AG09319 (cell line): Measurements from ENCODE around the gene RFLNA.
"Not testable (repeated sequence)": the region's sequence is repeated elsewhere in the genome, so short reads cannot be mapped to it uniquely, and the experiment has no call there.

Source experiments
- DNase-seq: peaks from one replicate; pipeline ENCODE4 v3.0.0-alpha.2; 2010; ENCODE audit warnings: low read depth; ENCODE audit errors: extremely low read depth
- TF ChIP-seq, protein P1 (sequence below): IDR thresholded peaks from 2 replicates; pipeline ENCODE4 v1.5.1; 2011; ENCODE audit warnings: low read depth, mild to moderate bottlenecking, inconsistent platforms, low read length, moderate library complexity

The RFLNA gene

DNA sequence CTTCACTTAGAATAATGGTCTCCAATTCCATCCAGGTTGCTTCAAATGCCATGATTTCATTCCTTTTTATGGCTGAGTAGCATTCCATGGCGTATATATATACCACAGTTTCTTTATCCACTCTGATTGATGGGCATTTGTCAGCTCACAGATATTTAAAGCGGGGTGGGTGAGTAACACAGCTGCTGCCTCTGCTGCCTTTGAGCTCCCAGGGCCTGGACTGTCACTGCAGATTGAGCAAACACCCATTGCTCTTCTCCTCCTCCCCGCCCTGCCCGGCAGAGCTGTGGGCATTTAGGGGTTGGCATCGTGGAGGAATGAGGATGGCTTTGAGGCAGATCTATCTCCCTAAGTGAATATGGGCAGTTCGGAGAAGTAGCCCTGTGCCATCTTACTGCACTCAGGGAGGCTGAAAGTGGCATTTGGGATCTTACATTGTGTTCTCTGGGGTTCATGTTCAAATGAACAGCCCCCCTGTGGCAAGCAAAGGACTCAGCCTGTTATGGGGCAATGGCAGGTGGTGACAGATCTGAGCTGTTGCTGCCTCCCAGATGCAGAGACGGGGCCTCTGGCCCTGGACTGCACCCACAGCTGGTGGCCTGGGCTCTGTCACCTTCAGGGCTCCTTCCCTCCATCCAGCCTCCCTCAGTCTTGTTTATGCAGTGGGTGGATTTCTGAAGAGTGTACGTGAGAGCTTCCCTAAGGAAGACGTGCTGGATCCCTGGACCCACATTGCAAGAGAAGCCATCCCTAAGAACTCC lies 4.9 kb downstream of the RFLNA start:
- DNase-seq = no peak
- TF ChIP-seq, protein P1, sequence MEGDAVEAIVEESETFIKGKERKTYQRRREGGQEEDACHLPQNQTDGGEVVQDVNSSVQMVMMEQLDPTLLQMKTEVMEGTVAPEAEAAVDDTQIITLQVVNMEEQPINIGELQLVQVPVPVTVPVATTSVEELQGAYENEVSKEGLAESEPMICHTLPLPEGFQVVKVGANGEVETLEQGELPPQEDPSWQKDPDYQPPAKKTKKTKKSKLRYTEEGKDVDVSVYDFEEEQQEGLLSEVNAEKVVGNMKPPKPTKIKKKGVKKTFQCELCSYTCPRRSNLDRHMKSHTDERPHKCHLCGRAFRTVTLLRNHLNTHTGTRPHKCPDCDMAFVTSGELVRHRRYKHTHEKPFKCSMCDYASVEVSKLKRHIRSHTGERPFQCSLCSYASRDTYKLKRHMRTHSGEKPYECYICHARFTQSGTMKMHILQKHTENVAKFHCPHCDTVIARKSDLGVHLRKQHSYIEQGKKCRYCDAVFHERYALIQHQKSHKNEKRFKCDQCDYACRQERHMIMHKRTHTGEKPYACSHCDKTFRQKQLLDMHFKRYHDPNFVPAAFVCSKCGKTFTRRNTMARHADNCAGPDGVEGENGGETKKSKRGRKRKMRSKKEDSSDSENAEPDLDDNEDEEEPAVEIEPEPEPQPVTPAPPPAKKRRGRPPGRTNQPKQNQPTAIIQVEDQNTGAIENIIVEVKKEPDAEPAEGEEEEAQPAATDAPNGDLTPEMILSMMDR = no peak

DNA sequence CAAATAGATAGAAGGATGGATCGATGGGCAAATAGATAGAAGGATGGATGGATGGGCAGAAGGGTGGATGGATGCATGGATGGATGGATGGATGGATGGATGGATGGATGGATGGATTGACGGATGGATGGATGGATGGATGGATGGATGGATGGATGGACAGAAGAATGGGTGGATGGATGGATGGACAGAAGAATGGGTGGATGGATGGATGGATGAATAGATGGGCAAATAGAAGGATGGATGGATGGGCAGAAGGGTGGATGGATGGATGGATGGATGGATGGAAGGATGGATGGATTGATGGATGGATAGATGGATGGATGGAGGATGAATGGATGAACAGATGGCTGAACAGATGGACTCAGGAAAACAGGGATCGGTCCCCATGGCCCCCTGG lies 5.8 kb downstream of the RFLNA start:
- not testable (repeated sequence) for DNase-seq

GRCh38 chr12:124301084-124301654 lies 6.3 kb downstream of the RFLNA start:
- TF ChIP-seq, protein P1 = no peak
- no peak for DNase-seq

DNA sequence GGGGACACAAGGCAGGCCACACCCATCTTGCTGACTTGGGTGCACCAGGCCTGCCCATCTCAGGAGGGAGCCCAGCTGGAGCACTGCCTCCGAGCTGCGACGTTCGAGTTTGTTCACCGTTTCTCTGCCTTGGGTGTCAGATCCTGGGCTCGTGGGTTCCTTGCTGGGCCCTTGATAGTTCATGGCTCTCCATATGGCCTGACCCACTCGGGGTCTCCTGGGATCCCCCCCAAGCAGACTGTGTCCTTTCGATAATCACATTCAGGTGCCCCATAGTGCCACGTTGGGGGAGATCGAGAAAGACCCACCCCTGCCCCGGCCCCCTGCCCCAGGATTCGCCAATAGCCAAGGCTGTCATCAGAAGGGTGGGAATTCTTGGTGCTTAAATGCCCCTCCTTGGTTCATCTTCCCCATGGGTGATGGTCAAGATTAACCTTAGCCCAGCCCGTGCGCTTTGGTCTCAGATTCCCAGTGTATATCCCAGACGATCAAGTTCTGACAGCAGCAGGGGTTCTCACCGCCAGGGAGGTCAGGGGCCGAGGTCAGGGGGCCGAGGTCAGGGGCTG lies 7.4 kb downstream of the RFLNA start:
- TF ChIP-seq, protein P1 = no peak
- DNase-seq = no peak

DNA sequence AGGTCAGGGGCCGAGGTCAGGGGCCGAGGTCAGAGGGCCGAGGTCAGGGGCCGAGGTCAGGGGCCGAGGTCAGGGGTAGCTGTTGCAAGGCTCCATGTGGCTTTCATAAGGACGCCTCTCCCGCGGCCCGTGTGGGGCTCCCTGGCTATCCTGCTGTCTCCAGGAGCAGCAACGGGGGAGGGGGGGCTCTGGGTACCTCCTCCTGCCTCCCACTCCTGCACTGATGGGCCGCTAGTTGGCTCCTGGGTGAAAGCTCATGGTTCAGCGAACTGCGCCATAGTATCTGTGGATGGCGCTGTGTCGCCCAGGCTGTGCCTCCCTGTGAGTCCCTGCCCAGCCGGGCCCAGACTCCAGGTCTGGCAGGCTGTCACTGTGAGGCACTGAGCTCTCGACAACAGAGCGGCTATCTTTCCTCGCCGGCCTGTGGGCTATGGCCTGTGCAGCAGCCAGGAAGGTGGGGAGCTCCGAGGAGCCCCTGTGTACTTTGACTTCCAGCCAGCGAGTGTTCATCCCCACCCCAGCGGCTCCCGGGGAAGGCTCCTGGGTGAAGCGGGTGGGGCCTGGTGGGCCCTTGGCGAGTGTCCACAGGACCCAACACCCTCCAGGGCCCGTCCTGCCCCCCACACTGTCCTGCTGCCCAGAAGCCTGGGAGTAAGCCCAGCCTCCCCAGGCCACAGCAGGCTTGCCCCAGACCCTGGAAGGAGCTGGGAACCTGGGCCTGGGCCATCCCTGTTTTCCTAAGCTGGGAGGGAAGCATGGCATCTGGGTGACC lies 8.1 kb downstream of the RFLNA start:
- TF ChIP-seq, protein P1 = no peak
- no peak for DNase-seq

DNA sequence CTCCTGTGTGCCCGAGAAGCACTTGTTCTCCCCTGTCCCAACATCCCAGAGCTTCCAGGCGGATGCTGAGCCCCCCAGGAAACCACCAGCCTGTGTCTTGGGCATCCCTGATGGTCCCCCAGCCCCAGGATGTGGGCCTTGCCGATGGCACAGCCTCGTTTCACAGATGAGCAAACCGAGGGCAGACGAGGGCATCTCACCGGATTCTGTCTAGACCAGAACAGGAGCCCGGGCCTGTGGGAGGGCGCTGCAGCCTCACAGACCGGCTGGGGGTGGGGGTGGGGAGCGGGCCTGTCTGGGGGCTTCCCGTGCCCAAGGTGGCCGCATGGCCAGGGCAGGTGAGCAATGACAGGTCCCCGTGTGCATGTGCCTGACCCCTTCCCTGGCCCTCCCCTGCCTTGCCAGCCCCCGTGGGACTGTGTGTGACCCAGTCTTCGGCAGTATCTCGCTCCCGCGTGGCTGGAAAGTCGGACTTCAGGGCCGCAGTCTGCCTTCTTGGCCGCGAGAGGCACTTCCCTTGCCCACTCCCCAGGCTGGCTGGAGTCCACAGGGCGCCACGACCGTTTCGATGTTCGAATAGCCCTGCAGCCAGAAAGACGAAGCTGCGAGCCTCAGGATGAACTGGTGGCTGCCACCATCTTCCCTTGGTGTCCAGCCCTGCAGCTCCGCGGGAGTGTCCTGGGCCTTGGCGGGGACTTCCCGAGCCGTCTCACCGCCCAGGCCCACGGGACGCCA lies 8.9 kb downstream of the RFLNA start:
- TF ChIP-seq, protein P1 = no peak
- DNase-seq = no peak

DNA sequence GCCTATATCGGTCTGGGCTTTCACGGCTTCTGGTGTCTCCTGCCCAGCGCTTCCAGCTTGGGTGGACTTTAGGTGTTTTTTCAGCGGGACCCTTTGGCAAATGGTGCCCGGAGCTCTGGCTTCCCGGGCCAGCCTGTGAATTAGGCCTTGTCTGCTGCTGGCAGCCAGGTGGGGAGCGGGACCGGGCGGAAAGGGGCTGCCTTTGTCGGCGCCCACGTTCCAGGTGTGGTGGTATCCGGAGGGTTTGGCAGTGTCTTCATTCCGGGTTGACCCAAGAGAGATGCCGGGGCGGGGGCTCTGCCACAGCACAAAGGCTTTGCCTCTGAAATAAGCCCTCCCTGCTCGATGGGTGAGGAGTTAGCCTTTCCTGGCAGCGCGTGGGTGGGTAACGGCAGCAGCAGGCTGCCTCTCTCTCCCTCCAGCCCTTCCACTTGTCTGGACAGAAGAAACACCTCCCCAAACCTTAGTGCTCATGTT lies 9.5 kb downstream of the RFLNA start:
- DNase-seq = no peak
- TF ChIP-seq, protein P1 = no peak
